ENCODE measurements around the gene CRIP3.

The CRIP3 gene

DNA sequence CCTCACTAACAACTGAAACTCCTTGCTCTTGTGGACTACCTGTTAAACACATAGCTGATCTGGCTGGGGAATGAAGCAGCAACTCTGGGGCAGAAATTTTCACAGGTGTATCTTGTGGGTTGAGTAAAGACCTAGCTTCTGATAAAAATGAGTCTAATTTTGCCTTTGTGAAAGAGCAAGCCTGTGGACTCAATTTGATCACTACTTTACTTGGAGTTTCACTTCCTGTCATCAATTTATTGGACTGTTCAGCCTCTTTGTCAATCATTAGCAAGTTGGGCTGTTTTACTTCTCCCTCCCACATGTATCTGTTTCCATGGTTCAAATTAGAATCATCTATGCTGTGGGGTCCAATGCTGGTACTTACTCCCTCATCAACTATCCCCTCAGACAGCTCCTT, 29.6 kb upstream of the CRIP3 start:
- peak; percentile 47 for DNase-seq (ENCODE audit: extremely low spot score)
- TF ChIP-seq, protein P1, sequence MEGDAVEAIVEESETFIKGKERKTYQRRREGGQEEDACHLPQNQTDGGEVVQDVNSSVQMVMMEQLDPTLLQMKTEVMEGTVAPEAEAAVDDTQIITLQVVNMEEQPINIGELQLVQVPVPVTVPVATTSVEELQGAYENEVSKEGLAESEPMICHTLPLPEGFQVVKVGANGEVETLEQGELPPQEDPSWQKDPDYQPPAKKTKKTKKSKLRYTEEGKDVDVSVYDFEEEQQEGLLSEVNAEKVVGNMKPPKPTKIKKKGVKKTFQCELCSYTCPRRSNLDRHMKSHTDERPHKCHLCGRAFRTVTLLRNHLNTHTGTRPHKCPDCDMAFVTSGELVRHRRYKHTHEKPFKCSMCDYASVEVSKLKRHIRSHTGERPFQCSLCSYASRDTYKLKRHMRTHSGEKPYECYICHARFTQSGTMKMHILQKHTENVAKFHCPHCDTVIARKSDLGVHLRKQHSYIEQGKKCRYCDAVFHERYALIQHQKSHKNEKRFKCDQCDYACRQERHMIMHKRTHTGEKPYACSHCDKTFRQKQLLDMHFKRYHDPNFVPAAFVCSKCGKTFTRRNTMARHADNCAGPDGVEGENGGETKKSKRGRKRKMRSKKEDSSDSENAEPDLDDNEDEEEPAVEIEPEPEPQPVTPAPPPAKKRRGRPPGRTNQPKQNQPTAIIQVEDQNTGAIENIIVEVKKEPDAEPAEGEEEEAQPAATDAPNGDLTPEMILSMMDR (IDR thresholded peaks at IDR 0.05; ENCODE audit: control extremely low read depth, extremely low read depth, low read depth, missing control alignments), result no peak
- POLR2A ChIA-PET, result interaction anchor here (0.6 to 1.2 kb wide), 3 partner anchors 12 to 89 kb away, joined by 3 read pairs; partner anchors contain the start of gene ABCC10
- CTCF ChIA-PET, result interaction anchor here (0.9 to 3.4 kb wide), 8 partner anchors 9 to 109 kb away, joined by 3 to 17 read pairs (median 3); partner anchors contain the start of gene DNPH1

DNA sequence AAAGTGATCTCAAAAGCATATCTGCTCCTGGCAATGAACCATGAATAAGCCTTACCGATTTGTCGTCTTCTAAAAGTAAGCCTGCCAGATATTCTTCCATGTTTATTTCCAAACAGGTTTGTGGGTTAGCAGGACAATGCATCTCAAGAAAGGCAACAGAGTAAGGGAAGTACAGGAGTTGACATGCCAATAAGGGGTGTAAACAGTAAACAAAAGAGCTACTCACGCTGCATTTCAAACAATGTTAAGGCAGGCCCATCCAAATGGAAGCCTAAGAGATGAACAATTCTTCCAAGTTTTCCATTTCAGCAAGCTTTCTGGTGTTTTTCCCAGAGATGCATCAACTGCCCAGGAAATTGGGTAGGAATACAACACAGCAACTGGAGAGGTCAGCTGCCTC, 27.8 kb upstream of the CRIP3 start:
- ChIA-PET CTCF (interaction anchor here (1.1 to 2.6 kb wide), 6 partner anchors 13 to 108 kb away, joined by 3 to 11 read pairs (median 6); partner anchors contain the start of genes CRIP3 and DNPH1), POLR2A (no interaction called here)
- TF ChIP-seq, protein P1 (IDR thresholded peaks at IDR 0.05; ENCODE audit: control extremely low read depth, extremely low read depth, low read depth, missing control alignments), result no peak
- no peak for DNase-seq (ENCODE audit: extremely low spot score)

DNA sequence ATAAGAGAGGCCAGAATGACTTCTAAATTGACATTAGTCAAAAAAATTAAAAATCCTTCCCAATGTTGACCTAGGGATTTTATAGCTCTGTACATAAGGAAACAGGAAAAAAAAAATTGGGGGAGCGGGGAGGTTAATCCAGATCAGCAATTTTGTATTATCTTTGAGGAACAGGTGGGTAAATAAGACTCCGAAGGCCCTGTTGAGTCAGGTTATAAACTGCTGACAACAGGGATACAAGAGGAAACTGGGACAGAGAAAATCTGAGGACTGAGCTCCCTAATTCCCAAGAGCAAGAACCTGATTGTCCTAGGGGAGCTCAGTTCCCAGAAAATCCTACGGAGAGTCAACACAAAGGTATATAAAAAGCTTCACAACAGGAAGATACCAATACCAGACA, 26.8 kb upstream of the CRIP3 start:
- ChIA-PET CTCF (interaction anchor here (0.8 to 2.4 kb wide), 11 partner anchors 10 to 192 kb away, joined by 3 to 7 read pairs (median 4); partner anchors contain the start of genes CRIP3 and DNPH1), POLR2A (no interaction called here)
- TF ChIP-seq, protein P1 (IDR thresholded peaks at IDR 0.05; ENCODE audit: control extremely low read depth, extremely low read depth, low read depth, missing control alignments), result no peak
- no peak for DNase-seq (ENCODE audit: extremely low spot score)

DNA sequence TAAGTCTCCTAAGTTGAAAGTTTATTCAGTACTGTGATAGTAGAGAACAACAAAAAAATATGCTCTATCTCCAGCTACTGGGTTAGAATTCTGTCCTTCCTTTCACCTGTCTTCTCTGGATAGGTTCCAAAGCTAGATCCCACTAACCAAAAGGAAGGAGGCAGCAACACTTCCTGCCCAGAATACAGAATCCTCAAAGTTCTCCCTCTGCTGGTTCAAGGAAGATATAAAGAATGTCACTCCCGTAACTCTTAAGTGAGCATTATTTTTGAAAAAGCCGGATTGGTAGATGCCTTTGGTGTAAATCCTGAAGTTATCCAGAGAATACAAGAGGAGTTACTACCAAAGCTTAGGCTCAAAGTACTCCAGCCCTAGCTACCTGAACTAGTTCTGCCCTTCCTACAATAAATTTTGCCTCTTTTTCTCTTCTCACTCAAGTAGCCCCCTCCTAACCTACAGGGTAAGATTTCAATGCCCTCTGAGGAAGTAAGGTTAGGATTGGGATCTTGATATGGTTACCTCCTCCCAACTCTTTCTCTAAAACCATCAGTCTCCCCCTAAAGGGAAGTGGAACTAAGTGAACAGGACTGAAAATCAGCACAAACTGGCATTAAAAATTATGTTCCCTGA, 26.0 kb upstream of the CRIP3 start:
- DNase-seq (ENCODE audit: extremely low spot score), result no peak
- ChIA-PET CTCF (interaction anchor here (0.7 to 2.4 kb wide), 10 partner anchors 11 to 139 kb away, joined by 3 to 7 read pairs (median 4); partner anchors contain the start of genes CRIP3 and SLC22A7), POLR2A (no interaction called here)
- TF ChIP-seq, protein P1 (IDR thresholded peaks at IDR 0.05; ENCODE audit: control extremely low read depth, extremely low read depth, low read depth, missing control alignments), result no peak

DNA sequence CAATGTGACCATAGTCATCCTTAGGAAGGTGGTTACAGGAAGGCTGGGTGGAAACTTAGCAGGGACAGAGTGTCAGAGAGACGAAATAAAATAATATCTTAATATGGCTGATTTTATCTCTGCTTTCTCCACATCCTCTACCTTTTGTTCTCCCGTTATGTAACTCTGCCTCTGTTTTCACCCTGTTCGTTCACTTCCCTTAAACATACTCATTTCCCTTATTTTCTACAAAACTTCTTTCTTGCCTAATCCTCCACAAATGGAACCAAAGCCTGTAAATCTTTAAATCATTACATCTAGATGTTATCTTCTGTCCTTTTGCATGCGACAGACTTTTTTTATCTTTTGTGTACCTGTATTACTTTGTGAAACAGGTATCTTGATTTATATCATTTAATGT, 23.3 kb upstream of the CRIP3 start:
- ChIA-PET POLR2A (no interaction called here), CTCF (interaction anchor here (1.6 kb wide), 1 partner anchor 79 kb away, joined by 3 read pairs; no protein-coding TSS in a partner anchor)
- DNase-seq (ENCODE audit: extremely low spot score), result no peak
- TF ChIP-seq, protein P1 (IDR thresholded peaks at IDR 0.05; ENCODE audit: control extremely low read depth, extremely low read depth, low read depth, missing control alignments), result no peak

DNA sequence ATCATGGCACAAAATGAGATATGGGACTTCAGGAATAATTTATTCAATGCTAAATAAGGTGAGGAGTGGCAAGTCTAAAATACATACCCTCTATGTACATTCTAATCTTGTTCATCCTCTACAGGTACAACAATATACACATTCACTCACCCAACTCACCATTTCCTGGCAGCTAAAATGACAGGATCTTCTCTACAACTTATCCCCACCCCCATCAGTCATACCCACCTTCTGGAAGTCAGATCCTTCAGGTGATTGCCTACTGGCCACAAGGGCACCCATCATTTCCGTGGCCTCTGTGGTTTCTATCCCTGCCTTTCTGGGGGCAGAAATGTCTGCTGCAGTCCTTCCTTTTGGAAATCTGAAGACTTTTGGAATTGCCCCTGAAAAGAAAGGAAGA, 22.8 kb upstream of the CRIP3 start:
- ChIA-PET POLR2A (no interaction called here), CTCF (interaction anchor here (1.6 kb wide), 1 partner anchor 79 kb away, joined by 3 read pairs; no protein-coding TSS in a partner anchor)
- DNase-seq (ENCODE audit: extremely low spot score), result no peak

More for the DNA sequence above, 22.8 kb upstream of the CRIP3 start:
- TF ChIP-seq, protein P1 (IDR thresholded peaks at IDR 0.05; ENCODE audit: control extremely low read depth, extremely low read depth, low read depth, missing control alignments), result no peak
